GM12891 (cell line): ENCODE measurements around the gene RBPJ.
A peak's percentile ranks its signal among the peaks of the same experiment; 100 is the strongest.
"Not testable (repeated sequence)": the region's sequence is repeated elsewhere in the genome, so short reads cannot be mapped to it uniquely, and the experiment has no call there.

Source experiments
- DNase-seq: peaks from one replicate; pipeline ENCODE4 v3.0.0; 2011; ENCODE audit warnings: low spot score; ENCODE audit not compliant: insufficient read length
- FAIRE-seq: peaks from 2 replicates; lab custom pipeline; 2011; peaks lifted over from hg19 to GRCh38; lab: Jason Lieb, UNC
- PAX5 ChIP-seq: IDR thresholded peaks from 2 replicates; pipeline ENCODE4 v1.6.1; 2011; ENCODE audit warnings: low read length, moderate library complexity, mild to moderate bottlenecking; ENCODE audit not compliant: insufficient read depth, severe bottlenecking
- POLR2A ChIP-seq: IDR thresholded peaks from 2 replicates; pipeline ENCODE4 v1.6.1; 2011; ENCODE audit warnings: low read depth, low read length, control low read depth
- POLR2AphosphoS5 ChIP-seq: IDR thresholded peaks from 2 replicates; pipeline ENCODE4 v1.6.1; 2011; ENCODE audit warnings: low read depth, low read length, control low read depth
- POU2F2 ChIP-seq: IDR thresholded peaks from 2 replicates; pipeline ENCODE4 v1.6.1; 2011; ENCODE audit warnings: low read depth, mild to moderate bottlenecking, control low read depth, low read length, moderate library complexity
- SPI1 ChIP-seq: IDR thresholded peaks from 2 replicates; pipeline ENCODE4 v1.6.1; 2011; ENCODE audit warnings: low read depth, low read length, control low read depth
- TAF1 ChIP-seq: IDR thresholded peaks from 2 replicates; pipeline ENCODE4 v1.6.1; 2011; ENCODE audit warnings: low read depth, low read length, control low read depth

RBPJ gene

GRCh38 chr4:26300314-26301307 is 20.2 kb upstream of the RBPJ start:
- FAIRE-seq (peak; percentile 23), DNase-seq (no peak)
- TF ChIP-seq SPI1, result no peak
- TF ChIP-seq POLR2A, result no peak
- TF ChIP-seq POU2F2, result no peak
- TF ChIP-seq POLR2AphosphoS5, result no peak
- TF ChIP-seq TAF1, result no peak
- no peak for TF ChIP-seq PAX5

- FAIRE-seq, result no peak
- TF ChIP-seq POU2F2 (no peak), SPI1 (peak; percentile 19; the same call in 1 of the 2 replicates)
Observed at GRCh38 chr4:26302031-26302899, 18.5 kb upstream of the RBPJ start.

GRCh38 chr4:26303008-26303407 is 17.8 kb upstream of the RBPJ start:
- FAIRE-seq, result no peak

More at GRCh38 chr4:26302031-26302899, 18.5 kb upstream of the RBPJ start:
- DNase-seq, result no peak

GRCh38 chr4:26307037-26307800 is 13.6 kb upstream of the RBPJ start:
- TF ChIP-seq SPI1 (no peak), POU2F2 (no peak), POLR2AphosphoS5 (no peak), POLR2A (no peak)
- DNase-seq (no peak), FAIRE-seq (peak; percentile 74)

More at GRCh38 chr4:26303008-26303407, 17.8 kb upstream of the RBPJ start:
- no peak for TF ChIP-seq POU2F2
- TF ChIP-seq SPI1, result no peak
- TF ChIP-seq PAX5, result no peak
- TF ChIP-seq TAF1, result no peak
- no peak for TF ChIP-seq POLR2AphosphoS5
- TF ChIP-seq POLR2A, result no peak
- DNase-seq, result no peak

GRCh38 chr4:26308568-26308967 is 12.2 kb upstream of the RBPJ start:
- no peak for DNase-seq
- FAIRE-seq, result peak; percentile 48
- TF ChIP-seq PAX5, result no peak
- TF ChIP-seq POLR2AphosphoS5, result no peak
- TF ChIP-seq TAF1, result no peak
- TF ChIP-seq POU2F2, result no peak
- no peak for TF ChIP-seq SPI1
- TF ChIP-seq POLR2A, result no peak

GRCh38 chr4:26310264-26310663 is 10.6 kb upstream of the RBPJ start:
- FAIRE-seq (no peak), DNase-seq (no peak)

GRCh38 chr4:26311633-26312032 is 9.2 kb upstream of the RBPJ start:
- DNase-seq, result no peak
- FAIRE-seq, result peak; percentile 47
- TF ChIP-seq PAX5 (no peak), POLR2AphosphoS5 (no peak), SPI1 (no peak)

More at GRCh38 chr4:26310264-26310663, 10.6 kb upstream of the RBPJ start:
- no peak for TF ChIP-seq POLR2AphosphoS5
- TF ChIP-seq POLR2A, result no peak
- TF ChIP-seq TAF1, result no peak

GRCh38 chr4:26315316-26315932 is 5.4 kb upstream of the RBPJ start:
- FAIRE-seq, DNase-seq: not testable (repeated sequence)

- FAIRE-seq (peak; percentile 23), DNase-seq (no peak)
- TF ChIP-seq PAX5 (no peak), POLR2A (no peak), TAF1 (no peak), POU2F2 (no peak), SPI1 (no peak), POLR2AphosphoS5 (no peak)
Observed at GRCh38 chr4:26317766-26318165, 3.0 kb upstream of the RBPJ start.
